Stimulated activated CD4-positive, alpha-beta T cell treated with anti-CD3 and anti-CD28 coated beads, Interleukin-4, amount 100 ng/mL, for 48 hours (primary cell): ENCODE results near the gene MYO15A.

Source experiments
- DNase-seq, 2 donors: peaks; one replicate each; pipeline ENCODE4 v3.0.0-alpha.2; 2020; ENCODE audit warnings: low read depth in 2 of 2

Gene MYO15A

DNA sequence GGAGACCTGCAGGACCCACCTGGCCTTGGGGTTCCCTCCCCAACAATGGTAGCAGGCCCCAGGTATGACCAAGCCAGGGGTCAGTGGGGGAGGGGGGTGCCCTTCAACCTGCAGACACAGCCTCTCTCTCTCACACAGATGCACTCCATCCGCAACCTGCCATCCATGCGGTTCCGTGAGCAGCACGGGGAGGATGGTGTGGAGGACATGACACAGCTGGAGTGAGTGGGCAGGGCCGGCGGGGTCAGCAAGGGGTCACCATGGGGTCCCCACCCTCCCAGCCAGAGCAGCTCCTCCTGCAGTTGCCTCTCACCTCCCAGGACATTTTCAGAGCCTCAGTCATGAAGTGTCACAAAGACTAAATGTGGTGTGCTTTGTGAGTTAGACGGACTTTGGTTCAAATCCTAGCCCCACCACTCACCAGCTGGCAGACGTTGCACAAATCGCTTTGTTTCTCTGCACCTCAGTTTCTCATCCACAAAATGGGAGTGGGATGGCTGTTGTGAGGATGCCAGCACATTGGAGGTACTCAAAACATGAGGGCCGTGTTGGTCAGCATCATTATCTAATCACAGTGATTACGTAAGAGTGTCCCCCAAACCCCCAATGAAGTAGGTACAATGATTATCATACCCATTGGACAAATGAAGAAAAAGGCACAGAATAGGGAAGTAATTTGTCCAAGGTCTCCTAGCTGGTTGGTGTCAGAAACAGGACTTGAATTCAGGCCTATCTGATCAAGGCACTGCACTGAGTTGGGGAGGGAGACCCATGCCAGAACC, 16.0 kb downstream of the MYO15A start:
- no peak for DNase-seq

- DNase-seq = no peak
Measured at GRCh38 chr17:18129041-18129502, 20.5 kb downstream of the MYO15A start.

- no peak for DNase-seq
Measured at GRCh38 chr17:18132711-18133110, 24.2 kb downstream of the MYO15A start.

DNA sequence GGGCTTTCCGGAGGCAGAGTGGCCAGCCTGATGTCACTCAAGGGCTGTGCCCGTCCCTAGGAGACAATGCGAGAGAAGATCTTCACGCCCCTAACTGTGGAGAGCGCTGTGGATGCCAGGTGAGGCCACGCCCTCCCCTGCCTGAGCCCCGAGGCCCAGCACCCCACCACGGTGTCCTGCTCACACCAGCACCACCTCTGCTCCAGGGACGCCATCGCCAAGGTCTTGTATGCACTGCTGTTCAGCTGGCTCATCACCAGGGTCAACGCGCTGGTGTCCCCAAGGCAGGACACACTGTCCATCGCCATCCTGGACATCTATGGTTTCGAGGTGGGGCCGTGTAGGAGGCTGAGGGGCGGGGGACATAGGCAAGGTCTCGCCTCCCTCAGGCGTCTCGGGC, 27.8 kb downstream of the MYO15A start:
- no peak for DNase-seq

GRCh38 chr17:18138065-18138749, 29.7 kb downstream of the MYO15A start:
- no peak for DNase-seq

GRCh38 chr17:18139092-18139491, 30.5 kb downstream of the MYO15A start:
- no peak for DNase-seq

DNA sequence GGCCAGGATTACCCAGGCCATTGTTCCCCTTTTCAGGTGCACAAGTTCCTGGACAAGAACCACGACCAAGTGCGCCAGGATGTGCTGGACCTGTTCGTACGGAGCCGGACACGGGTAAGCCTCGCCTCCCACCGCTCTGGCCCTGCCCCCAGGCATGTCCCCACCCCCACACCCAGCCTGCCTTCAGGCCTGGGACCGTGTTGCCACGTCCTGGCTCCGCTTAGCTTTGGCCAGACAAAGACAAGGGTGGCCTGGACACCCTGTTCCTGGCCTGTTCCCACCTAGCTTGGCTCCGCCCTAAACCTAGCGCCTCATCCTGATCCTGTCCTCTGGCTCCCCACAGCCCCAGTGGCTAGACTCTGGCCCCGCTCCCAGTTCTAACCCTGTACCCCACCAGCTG, 30.9 kb downstream of the MYO15A start:
- no peak for DNase-seq

DNA sequence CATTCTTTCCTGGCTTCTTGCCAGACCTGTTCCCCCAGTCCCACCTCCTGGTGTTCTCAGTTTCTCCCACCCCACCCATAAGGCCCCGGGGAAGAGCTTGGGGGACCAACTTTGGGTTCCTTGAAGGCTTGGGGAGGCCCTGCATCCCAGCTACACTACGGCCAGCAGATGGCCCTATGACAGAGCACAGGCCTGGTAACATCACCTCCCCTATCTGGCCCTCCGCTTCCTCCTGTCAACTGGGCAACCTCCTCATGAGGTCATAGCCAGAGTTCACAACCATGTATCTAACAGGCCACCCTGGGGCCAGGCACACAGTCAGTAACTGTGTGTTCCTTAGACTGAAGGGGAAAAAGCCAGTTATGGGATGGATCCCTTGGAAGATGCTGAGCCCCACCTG, 31.4 kb downstream of the MYO15A start:
- DNase-seq = no peak

GRCh38 chr17:18140648-18141047, 32.1 kb downstream of the MYO15A start:
- no peak for DNase-seq

- peak in 1 of 2 donors; percentile 16 for DNase-seq
Measured at GRCh38 chr17:18141210-18141803, 32.8 kb downstream of the MYO15A start.

DNA sequence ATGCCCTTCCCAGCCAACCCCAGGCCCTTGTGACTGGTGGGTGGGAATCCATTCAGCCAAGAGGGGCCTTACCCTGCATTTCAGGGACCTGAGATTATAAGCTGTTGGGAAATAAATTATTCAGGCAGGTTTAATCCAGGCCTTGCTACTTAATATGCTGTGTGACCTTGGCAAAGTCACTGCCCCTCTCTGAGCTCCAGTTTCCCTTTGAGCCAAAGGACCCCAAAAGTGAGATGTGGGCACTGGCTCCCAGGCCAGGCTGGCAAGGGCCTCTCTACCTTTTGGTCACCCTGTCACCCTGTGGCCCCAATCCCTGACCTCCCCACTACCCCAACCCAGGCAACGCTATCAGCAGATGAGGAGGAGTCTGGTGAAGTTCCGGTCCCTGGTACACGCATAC, 33.9 kb downstream of the MYO15A start:
- DNase-seq = no peak

- no peak for DNase-seq
Measured at GRCh38 chr17:18143044-18143936, 34.7 kb downstream of the MYO15A start.

DNA sequence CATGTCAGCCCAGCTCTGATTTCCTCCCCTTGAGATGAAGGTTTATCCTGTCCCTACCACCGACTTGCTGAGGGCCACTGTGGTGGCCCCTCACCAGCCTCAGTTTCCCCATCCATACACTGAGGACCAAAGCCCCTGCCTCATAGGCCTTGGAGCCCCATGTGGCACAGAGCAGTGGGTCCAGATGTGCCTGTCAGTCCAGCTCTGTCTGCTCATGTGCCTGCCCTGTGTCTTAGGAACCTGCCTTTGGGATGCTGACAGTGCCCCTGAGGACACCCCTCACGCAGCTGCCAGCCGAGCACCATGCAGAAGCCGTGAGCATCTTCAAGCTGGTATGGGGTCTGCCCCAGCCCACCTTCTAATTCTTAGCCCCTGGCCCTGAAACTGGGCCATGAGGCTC, 35.7 kb downstream of the MYO15A start:
- DNase-seq = no peak

DNA sequence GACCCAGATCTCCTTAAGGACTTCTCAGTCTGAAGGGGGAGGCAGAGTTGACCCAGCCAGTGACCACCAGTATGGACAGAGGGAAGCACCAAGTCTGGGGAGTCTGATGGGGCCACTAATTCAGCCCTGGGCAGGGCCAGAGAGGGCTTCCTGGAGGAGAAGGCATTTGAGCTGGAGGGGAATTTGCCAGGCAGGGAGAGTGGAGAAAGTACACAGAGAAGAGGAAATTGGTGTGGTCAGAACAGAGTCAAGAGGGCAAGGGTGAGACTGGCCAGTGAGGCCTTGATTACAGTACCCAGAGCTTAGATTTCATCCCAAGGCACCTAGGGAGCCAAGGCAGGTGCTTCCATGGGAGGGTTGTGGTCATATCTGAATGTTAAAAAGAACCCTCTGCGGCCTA, 36.3 kb downstream of the MYO15A start:
- DNase-seq = no peak

DNA sequence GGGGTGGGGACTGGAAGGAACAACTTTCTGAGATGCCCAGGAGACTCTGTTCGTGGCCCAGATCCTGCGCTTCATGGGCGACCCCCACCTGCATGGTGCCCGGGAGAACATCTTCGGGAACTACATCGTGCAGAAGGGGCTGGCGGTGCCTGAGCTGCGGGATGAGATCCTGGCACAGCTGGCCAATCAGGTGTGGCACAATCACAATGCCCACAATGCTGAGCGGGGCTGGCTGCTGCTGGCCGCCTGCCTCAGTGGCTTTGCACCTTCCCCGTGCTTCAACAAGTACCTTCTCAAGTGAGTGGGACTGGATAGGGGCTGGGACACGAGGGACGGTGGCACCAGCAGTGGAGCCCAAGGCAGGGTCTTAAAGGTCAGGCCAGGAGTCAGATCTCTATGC, 37.3 kb downstream of the MYO15A start:
- DNase-seq = no peak

- no peak for DNase-seq
Measured at GRCh38 chr17:18146259-18146658, 37.7 kb downstream of the MYO15A start.

DNA sequence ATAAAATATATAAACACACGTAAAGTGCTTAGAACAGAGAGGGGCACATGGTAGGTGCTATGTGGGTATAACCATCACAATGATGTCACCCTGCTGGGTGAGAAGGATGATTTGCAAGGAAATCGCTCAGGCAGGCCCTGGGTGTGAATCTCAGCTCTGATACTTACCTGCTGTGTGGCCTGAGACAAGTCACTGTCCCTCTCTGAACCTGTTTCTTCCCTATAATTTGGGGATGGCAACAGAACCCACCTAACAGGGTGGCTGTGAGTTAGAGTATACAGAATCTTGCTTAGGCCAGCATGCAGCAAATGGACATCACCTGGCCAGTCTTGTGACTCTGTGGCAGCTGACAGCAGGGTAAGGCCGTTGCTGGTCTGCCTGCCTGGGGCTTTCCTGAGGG, 38.4 kb downstream of the MYO15A start:
- DNase-seq = no peak

- DNase-seq = no peak
Measured at GRCh38 chr17:18148586-18148985, 40.0 kb downstream of the MYO15A start.

GRCh38 chr17:18151290-18151689, 42.7 kb downstream of the MYO15A start:
- DNase-seq = no peak

DNA sequence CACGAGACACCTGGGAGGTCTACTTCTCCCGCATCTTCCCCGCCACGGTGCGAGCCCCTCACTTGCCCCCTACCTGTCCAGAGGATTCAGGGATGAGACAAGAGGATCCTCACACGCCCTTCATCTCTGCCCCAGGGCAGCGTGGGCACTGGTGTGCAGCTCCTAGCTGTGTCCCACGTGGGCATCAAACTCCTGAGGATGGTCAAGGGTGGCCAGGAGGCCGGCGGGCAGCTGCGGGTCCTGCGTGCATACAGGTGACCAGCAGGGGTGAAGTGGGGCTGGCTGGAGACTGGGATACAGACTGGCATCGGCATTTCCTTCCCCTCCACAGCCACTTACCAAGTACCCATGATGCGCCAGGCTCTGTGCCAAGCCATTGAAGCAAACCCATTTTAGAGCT, 46.6 kb downstream of the MYO15A start:
- no peak for DNase-seq

DNA sequence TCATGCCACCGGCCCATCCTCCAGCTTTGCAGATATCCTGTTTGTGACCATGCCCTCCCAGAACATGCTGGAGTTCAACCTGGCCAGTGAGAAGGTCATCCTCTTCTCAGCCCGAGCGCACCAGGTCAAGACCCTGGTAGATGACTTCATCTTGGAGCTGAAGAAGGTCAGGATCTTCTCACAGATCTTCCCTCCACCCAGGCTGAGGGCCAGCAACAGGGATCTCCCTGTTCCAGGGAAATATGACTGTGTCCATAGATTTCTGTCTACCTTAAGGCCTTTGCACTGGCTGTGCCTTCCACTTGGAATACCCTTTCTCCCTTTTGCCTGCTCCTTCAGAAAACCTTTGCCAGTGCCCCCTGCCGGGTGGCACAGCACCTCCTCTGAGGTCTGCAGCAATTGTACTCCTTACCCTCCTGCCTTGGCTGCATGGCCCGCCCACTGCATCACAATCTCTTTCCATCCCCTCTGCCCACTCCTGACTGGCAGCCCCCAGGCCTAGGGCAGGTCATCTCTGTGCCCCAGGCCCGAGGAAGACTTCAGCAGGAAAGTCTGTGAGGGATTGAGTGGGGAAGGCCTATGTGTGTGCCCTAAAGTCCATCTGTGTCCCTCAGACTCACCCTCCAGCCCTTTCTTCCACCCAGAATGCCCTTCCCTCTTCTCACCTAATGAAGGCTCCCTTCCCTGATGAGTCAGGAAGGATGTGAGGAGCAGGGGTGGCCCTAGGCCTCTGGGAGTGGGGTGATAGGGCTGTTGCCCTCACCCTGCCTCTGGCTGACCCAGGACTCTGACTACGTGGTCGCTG, 47.8 kb downstream of the MYO15A start:
- no peak for DNase-seq
